GM18861 (cell line): Measurements from ENCODE around the gene GLOD5.
"Not testable (repeated sequence)": the region's sequence is repeated elsewhere in the genome, so short reads cannot be mapped to it uniquely, and the experiment has no call there.

Experiments used
- ATAC-seq: cut with Tn5 transposase; IDR thresholded peaks from one replicate; pipeline ENCODE4 v1.9.1; 2021; ENCODE audit not compliant: unreplicated experiment

Gene GLOD5

DNA sequence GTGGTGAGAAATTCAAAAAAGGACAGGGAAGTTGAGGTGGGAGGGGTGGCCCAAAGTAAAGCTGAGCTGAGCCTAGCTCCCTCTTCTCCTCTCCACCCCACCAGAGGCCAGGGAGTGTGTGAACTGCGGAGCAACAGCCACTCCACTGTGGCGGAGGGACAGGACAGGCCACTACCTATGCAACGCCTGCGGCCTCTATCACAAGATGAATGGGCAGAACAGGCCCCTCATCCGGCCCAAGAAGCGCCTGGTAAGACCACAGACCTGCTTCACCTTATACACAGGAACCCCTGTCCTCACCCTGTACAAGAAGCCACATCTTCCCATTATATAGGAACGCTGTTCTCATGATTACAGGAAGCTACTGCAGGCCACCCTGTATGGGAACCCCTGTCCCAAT lies 30.7 kb downstream of the GLOD5 start:
- ATAC-seq, result no peak

DNA sequence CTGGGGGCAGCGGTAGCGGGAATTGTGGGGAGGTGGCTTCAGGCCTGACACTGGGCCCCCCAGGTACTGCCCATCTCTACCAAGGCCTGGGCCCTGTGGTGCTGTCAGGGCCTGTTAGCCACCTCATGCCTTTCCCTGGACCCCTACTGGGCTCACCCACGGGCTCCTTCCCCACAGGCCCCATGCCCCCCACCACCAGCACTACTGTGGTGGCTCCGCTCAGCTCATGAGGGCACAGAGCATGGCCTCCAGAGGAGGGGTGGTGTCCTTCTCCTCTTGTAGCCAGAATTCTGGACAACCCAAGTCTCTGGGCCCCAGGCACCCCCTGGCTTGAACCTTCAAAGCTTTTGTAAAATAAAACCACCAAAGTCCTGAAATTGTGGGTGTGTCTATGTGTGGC lies 32.4 kb downstream of the GLOD5 start:
- ATAC-seq, result no peak

GRCh38 chrX:48794340-48794910 lies 32.9 kb downstream of the GLOD5 start:
- no peak for ATAC-seq

DNA sequence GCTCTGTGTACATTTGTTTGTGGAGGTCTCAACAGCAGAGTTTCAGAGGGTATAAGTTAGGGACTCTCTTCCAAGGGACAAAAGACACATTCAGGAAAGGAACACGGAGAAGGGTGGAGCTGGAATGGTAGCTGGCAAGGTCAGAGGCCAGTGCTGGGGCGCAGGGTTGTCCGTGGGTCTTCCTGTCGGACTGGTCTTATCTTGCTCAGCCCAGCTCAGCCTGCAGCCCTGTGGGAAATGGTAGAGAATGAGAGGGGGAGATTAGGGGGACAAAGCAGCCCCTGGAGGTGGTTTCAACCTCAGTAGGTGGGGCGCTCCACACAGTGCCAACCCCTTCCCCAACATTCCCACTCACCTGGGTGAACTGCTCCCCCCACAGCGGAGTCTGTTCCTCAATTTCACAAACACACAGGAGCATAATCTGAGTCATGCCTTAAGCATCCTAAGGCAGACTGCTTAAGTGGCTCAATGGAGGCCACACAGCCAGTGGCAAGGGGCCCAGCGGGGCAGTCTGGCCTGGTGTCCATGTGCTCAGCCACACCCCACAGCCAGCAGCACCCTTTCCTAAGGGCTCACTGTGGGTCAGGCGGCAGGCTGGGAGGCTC lies 33.5 kb downstream of the GLOD5 start:
- ATAC-seq, result no peak

DNA sequence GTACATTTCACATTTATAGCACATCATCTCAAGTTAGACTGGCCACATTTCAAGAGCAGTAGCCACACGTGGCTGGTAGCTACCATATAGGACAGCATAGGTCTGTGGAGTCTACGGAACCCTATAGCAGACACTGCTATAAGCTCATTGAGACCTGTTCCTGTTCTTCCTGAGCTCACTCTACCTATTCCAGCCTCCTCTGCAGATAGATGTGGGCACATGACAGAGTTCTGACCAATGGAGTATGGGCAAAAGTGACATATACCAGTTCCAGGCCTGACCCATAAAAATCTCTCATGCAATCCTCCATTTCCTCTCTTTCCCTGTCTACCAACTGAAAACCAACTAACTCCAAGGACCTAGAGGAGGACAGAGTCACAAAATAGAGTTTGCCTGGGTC lies 36.8 kb downstream of the GLOD5 start:
- no peak for ATAC-seq

- no peak for ATAC-seq
Measured at GRCh38 chrX:48800574-48801279, 39.2 kb downstream of the GLOD5 start.

GRCh38 chrX:48801280-48802088 lies 39.9 kb downstream of the GLOD5 start, which contains the start of gene HDAC6:
HDAC6 (plus strand) TSS chrX:48802067; CDS start chrX:48802693, 626 bp downstream.
- ATAC-seq, result peak; percentile 82

DNA sequence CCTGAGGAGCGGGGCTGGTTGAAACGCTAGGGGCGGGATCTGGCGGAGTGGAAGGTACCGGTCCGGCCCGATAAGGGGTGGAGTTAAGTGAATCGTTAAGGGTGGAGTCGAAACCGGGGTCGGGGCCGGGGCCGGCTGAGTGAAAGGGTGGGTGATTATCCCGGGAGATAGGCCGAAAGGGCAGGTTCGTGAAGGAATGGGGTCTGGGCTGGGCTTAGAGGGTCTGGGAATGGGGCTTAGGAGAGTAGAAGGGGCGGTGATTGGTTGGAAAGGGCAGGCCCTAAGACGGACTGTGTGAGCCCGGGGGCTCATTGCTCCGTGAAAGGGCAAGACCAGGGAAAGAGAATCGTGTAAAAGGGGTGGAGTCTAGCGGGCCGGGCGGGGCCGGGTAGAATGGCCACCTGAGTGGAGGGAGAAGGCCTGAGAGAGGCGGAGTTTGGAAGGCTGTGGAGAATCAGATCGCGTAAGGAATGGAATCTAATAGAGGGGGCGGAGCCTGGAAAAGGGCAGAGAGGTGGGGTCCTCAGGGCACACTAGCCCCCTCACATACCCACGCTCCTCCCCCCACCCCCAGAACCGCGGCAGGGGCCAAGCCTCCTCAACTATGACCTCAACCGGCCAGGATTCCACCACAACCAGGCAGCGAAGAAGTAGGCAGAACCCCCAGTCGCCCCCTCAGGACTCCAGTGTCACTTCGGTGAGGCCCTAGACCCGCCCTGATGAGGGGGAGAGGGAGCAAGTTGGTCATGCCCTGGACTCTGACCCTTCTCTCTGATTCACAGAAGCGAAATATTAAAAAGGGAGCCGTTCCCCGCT lies 40.8 kb downstream of the GLOD5 start:
- ATAC-seq, result peak; percentile 28

DNA sequence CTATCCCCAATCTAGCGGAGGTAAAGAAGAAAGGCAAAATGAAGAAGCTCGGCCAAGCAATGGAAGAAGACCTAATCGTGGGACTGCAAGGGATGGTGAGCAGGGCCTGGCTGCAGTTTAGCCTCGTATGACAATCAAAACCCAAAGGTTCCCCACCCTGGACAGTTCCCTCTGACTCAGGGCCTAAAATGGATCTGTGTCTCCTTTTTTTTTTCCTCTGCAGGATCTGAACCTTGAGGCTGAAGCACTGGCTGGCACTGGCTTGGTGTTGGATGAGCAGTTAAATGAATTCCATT lies 41.3 kb downstream of the GLOD5 start:
- no peak for ATAC-seq

DNA sequence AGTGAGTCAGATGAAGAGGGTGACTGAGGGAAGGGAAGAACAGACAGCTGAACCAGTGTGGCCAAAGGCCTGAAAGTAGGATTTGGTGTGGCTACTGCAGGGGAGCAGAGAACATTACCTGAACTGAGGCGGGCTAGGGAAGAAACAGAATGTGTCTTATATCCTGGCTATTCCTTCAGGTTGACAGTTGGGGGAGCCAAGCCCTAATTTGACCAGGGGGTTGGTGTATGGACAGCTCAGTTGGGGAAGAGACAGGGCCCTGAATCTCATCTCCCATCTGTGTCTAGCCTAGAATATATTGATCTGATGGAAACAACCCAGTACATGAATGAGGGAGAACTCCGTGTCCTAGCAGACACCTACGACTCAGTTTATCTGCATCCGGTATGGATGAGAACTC lies 44.5 kb downstream of the GLOD5 start:
- no peak for ATAC-seq

- ATAC-seq, result no peak
Measured at GRCh38 chrX:48813644-48814043, 52.1 kb downstream of the GLOD5 start.

DNA sequence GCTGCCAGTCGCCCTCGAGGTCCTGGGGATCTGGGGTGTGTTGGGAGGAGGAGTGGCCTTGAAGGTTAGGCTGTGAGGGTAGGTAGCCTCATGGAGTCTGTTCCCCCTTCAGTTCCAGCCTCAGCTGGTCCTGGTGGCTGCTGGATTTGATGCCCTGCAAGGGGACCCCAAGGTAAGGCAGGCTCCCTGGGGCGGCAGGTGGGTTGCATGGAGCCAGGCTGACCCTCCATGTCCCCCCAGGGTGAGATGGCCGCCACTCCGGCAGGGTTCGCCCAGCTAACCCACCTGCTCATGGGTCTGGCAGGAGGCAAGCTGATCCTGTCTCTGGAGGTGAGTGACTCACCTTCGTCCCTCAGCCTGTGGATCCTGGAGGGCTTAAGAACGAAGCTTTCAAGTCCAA lies 53.2 kb downstream of the GLOD5 start:
- no peak for ATAC-seq

DNA sequence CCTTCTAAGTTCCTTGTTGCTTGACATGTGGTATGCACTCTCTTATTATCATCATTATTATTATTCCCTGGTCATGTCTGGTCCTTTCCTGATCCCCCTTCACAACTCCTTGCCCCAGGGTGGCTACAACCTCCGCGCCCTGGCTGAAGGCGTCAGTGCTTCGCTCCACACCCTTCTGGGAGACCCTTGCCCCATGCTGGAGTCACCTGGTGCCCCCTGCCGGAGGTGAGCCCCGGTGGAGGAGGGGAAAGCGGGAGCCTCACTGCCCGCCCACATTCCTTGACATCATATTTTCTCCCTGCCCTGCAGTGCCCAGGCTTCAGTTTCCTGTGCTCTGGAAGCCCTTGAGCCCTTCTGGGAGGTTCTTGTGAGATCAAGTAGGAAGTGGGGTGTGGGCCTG lies 53.7 kb downstream of the GLOD5 start:
- ATAC-seq, result no peak

GRCh38 chrX:48816014-48816810 lies 54.7 kb downstream of the GLOD5 start:
- no peak for ATAC-seq

- no peak for ATAC-seq
Measured at GRCh38 chrX:48818098-48818497, 56.6 kb downstream of the GLOD5 start.

GRCh38 chrX:48818866-48819265 lies 57.3 kb downstream of the GLOD5 start:
- no peak for ATAC-seq

DNA sequence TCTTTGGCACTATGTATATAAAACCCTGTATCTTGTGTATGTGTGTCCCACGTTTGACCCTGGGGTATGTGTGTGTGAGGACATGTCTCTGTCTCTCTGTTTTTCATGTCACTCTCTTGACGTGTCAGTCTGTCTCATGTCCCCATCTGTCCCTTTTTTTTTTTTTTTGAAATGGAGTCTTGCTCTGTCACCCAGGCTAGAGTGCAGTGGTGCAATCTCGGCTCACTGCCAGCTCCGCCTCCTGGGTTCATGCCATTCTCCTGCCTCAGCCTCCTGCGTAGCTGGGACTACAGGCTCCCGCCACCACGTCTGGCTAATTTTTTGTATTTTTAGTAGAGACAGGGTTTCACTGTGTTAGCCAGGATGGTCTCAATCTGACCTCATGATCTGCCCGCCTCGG lies 57.8 kb downstream of the GLOD5 start:
- ATAC-seq, result not testable (repeated sequence)

- ATAC-seq, result no peak
Measured at GRCh38 chrX:48823053-48823452, 61.5 kb downstream of the GLOD5 start.
